Ovary (tissue), 9 donors: Measurements from ENCODE around the gene SLC27A1. TPM values are rescaled to one million over a fixed set of nuclear protein-coding genes. Genes with fewer than 3 reads are reported as not detected.
"Not testable (repeated sequence)": the region's sequence is repeated elsewhere in the genome, so short reads cannot be mapped to it uniquely, and the experiment has no call there.

Experiments
- DNase-seq, 5 donors: peaks; one replicate each; pipeline ENCODE4 v3.0.0-alpha.2; 2019 to 2020
- H3K27ac ChIP-seq, 2 donors: fragments of 200-600 bp; one replicate each; pipeline versions ENCODE4 v1.5.1 to v1.8.0; 2019 to 2022
- H3K27me3 ChIP-seq: fragments of 200-600 bp; one replicate; pipeline ENCODE4 v1.8.0; 2022
- H3K36me3 ChIP-seq: fragments of 200-600 bp; sonication (generic); one replicate; pipeline ENCODE4 v1.5.1; 2019
- H3K4me1 ChIP-seq: one replicate; pipeline ENCODE4 v1.8.1; 2013; ENCODE audit warnings: mild to moderate bottlenecking, moderate library complexity; ENCODE audit not compliant: insufficient read depth
- H3K4me3 ChIP-seq: fragments of 200-600 bp; sonication (generic); one replicate; pipeline ENCODE4 v1.5.1; 2017
- H3K9me3 ChIP-seq, 2 donors: fragments of 200-600 bp in 1 of 2; sonication (generic) in 1 of 2; one replicate each; pipeline versions ENCODE4 v1.5.1 to v1.8.1; 2013 to 2019; ENCODE audit warnings: mild to moderate bottlenecking in 1 of 2, moderate library complexity in 1 of 2
- EP300 ChIP-seq: sonication (generic); formaldehyde crosslinking; IDR thresholded peaks from one replicate; pipeline ENCODE4 v1.6.1; 2017; ENCODE audit warnings: antibody characterized with exemption
- POLR2A ChIP-seq: fragments of 450-650 bp; IDR thresholded peaks from one replicate; pipeline ENCODE4 v1.6.1; 2017; ENCODE audit warnings: antibody characterized with exemption, mild to moderate bottlenecking, moderate library complexity
- WGBS, 3 donors: extraction: QIAGEN DNeasy Blood & Tissue Kit in 1 of 3; methylation state at CpG; one replicate each; pipeline versions ENCODE4 v1.1.5 to v1.1.7; 2013 to 2017; 5-methylcytosine and 5-hydroxymethylcytosine counted together
- intact Hi-C, 4 donors: fragments of 100-400 bp; cut with DNase I; formaldehyde crosslinking; loops; one replicate each; pipeline versions ENCODE4 v1.11.0 to v1.15.1; 2022 to 2023
- polyA plus RNA-seq, 2 donors: library from polyadenylated mRNA; stranded (reverse); fragments of 200-250 nt in 1 of 2; fragments of 350-450 nt in 1 of 2; fragmentation: Illumina TruSeq in 1 of 2; extraction: RNeasy Lipid Tissue Mini Kit (QIAGEN cat#74804) in 1 of 2; gene quantifications; one replicate each; pipeline ENCODE4 v1.2.3, GENCODE V29; 2013 to 2014
- total RNA-seq, 7 donors: library from RNA; depleted of rRNA in 2 of 7; stranded (reverse); fragments of >200 nt in 2 of 7; fragmentation: NEBNext Ultra II Directional in 3 of 7; extraction: Animal tissue kit (Norgen Biotek cat#: 25700) in 3 of 7; gene quantifications; one replicate each; pipeline versions ENCODE4 v1.1.0 to v1.2.4, GENCODE V29; 2016 to 2023
- TF ChIP-seq, protein P1 (sequence below), 3 donors: fragments of 450-650 bp in 2 of 3; fragments of 200-600 bp in 1 of 3; IDR thresholded peaks; one replicate each; pipeline versions ENCODE4 v1.5.1 to v1.8.0; 2016 to 2022; ENCODE audit warnings: antibody characterized with exemption in 3 of 3, mild to moderate bottlenecking in 1 of 3
- donor health status: DM: no; HTN: no; CAD: no; lungs with moderate emphysema.
- donor health status: DM: no; HTN: no; CAD: no.
- donor health status: Bipolar disorder and iron deficiency.
- donor health status: DM: yes; HTN: yes; CAD: no.
- donor health status: DM: no; HTN: no; CAD: no.
- donor health status: DM: yes; HTN: yes; CAD: no.

SLC27A1 gene
- total and polyA plus RNA-seq, 9 donors: 4.6 to 43.1 (median 37.8) TPM

DNA sequence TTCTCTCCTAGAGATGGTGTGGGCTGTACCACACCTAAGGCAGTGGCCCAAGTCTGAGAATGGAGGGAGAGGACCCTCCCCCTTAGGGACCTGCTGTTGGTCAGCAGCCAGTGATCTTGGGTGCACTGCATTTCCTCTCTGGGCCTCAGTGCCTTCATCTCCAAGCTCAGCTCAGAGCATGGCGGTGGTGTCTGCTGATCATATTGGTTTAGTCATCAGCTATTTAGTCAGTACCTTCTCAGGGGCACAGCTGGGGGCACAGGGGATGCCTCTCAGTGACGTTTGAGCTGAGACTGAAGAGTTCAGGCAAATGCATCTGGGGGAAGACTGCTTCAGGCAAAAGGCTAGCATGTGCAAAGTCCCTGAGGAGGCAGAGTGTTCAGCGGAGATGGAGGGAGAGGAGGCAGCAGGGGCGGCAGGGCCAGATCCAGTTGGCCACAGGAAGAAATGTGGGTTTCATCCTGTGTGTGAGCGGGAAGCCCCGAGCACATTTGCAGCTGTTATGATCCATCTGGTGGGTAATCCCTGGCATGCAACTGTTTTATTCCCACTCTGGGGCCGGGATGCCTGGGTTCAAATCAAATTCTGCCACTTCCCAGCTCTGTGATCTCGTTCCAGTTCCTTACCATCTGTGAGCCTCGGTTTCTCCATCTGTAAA is 25.4 kb downstream of the SLC27A1 start:
- 66 to 74% (median 72%) methylated on average over 9 of the region's 9 CpGs for whole genome bisulfite sequencing, 3 donors
- intact Hi-C loops: no loop called here
- Histone ChIP-seq H3K27ac (no peak overlapping the region), H3K4me3 (no peak overlapping the region), H3K4me1 (no peaks in the 10 kb centered on the region), H3K36me3 (no peaks in the 10 kb centered on the region), H3K27me3 (no peaks in the 10 kb centered on the region), H3K9me3 (no peaks in the 10 kb centered on the region)
- DNase-seq: no peak
- TF ChIP-seq, protein P1, sequence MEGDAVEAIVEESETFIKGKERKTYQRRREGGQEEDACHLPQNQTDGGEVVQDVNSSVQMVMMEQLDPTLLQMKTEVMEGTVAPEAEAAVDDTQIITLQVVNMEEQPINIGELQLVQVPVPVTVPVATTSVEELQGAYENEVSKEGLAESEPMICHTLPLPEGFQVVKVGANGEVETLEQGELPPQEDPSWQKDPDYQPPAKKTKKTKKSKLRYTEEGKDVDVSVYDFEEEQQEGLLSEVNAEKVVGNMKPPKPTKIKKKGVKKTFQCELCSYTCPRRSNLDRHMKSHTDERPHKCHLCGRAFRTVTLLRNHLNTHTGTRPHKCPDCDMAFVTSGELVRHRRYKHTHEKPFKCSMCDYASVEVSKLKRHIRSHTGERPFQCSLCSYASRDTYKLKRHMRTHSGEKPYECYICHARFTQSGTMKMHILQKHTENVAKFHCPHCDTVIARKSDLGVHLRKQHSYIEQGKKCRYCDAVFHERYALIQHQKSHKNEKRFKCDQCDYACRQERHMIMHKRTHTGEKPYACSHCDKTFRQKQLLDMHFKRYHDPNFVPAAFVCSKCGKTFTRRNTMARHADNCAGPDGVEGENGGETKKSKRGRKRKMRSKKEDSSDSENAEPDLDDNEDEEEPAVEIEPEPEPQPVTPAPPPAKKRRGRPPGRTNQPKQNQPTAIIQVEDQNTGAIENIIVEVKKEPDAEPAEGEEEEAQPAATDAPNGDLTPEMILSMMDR (IDR thresholded peaks at IDR 0.05): no peak
- TF ChIP-seq POLR2A: no peak
- no peak for TF ChIP-seq EP300

- 55 to 64% (median 61%) methylated on average over 14 of the region's 14 CpGs for WGBS, 3 donors
- Histone ChIP-seq H3K36me3 (no peaks in the 10 kb centered on the region), H3K27ac (no peak overlapping the region), H3K4me1 (no peaks in the 10 kb centered on the region), H3K4me3 (no peak overlapping the region), H3K9me3 (no peaks in the 10 kb centered on the region), H3K27me3 (no peaks in the 10 kb centered on the region)
- DNase-seq: peak in 4 of 5 donors; percentile 55 to 75 (median 60)
- TF ChIP-seq POLR2A: no peak
- TF ChIP-seq, protein P1 (IDR thresholded peaks at IDR 0.05): peak; percentile 29 to 62 (median 47)
- intact Hi-C loops: no loop called here
These were observed 26.1 kb downstream of the SLC27A1 start for GRCh38 chr19:17496337-17496997.

DNA sequence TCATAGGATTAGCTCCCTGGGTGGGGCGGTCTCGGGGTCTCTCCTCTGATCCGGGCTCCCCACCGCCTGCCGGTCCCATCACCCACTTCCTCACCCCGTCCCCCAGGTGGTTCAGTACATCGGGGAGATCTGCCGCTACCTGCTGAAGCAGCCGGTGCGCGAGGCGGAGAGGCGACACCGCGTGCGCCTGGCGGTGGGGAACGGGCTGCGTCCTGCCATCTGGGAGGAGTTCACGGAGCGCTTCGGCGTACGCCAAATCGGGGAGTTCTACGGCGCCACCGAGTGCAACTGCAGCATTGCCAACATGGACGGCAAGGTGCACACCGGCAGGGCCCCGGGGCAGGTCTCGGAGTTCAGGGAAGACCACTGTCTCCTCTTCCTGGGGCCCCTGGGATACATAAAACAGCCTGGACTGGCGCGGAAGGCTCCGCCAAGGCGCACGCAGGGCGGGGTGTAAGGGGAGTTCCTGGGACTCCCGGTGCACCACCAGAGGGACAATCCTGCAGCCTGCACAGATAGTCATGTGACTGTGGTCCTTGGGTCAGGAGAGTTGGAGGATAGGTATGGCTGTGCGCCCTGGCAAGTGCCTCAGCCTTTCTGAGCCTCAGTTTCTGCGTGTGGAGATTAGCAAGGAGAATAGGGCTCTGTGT is 26.9 kb downstream of the SLC27A1 start:
- Histone ChIP-seq H3K9me3 (no peaks in the 10 kb centered on the region), H3K36me3 (no peaks in the 10 kb centered on the region), H3K4me3 (no peak overlapping the region), H3K27me3 (no peaks in the 10 kb centered on the region), H3K4me1 (no peaks in the 10 kb centered on the region), H3K27ac (no peak overlapping the region)
- DNase-seq: no peak
- intact Hi-C loops: no loop called here
- TF ChIP-seq POLR2A (no peak), EP300 (no peak)
- TF ChIP-seq, protein P1 (IDR thresholded peaks at IDR 0.05): no peak
- WGBS, 3 donors: 79 to 83% (median 80%) methylated on average over 41 of the region's 41 CpGs

GRCh38 chr19:17499025-17499424 is 28.7 kb downstream of the SLC27A1 start:
- H3K4me3 ChIP-seq, intact Hi-C loops, H3K27me3 ChIP-seq, DNase-seq, H3K4me1 ChIP-seq, H3K36me3 ChIP-seq, H3K27ac ChIP-seq, H3K9me3 ChIP-seq: not testable (repeated sequence)
- 59 to 63% (median 61%) methylated on average over 12 of the region's 12 CpGs for WGBS, 3 donors
